CD4-positive, alpha-beta T cell treated with Interferon gamma for 1 hour (primary cell): ENCODE measurements around the gene EEF1AKMT1.
"Not testable (repeated sequence)": the region's sequence is repeated elsewhere in the genome, so short reads cannot be mapped to it uniquely, and the experiment has no call there.

Source experiments
- DNase-seq: peaks from one replicate; pipeline ENCODE4 v3.0.0-alpha.2; 2020

Gene EEF1AKMT1

GRCh38 chr13:20775961-20776360 lies 2.2 kb upstream of the EEF1AKMT1 start:
- no peak for DNase-seq

- no peak for DNase-seq
These were observed 985 bp upstream of the EEF1AKMT1 start for GRCh38 chr13:20774746-20775145.

GRCh38 chr13:20772401-20773131 lies 1.2 kb downstream of the EEF1AKMT1 start:
- DNase-seq = no peak

GRCh38 chr13:20769834-20770233 lies 3.9 kb downstream of the EEF1AKMT1 start:
- DNase-seq = no peak

GRCh38 chr13:20769091-20769490 lies 4.7 kb downstream of the EEF1AKMT1 start:
- no peak for DNase-seq

- no peak for DNase-seq
These were observed 6.3 kb downstream of the EEF1AKMT1 start for GRCh38 chr13:20767309-20767943.

- DNase-seq = no peak
These were observed 12.9 kb downstream of the EEF1AKMT1 start for GRCh38 chr13:20760872-20761271.

GRCh38 chr13:20754009-20754408 lies 19.8 kb downstream of the EEF1AKMT1 start:
- DNase-seq = no peak

GRCh38 chr13:20749377-20749776 lies 24.4 kb downstream of the EEF1AKMT1 start:
- no peak for DNase-seq

GRCh38 chr13:20743830-20744404 lies 29.8 kb downstream of the EEF1AKMT1 start:
- not testable (repeated sequence) for DNase-seq

- DNase-seq = no peak
These were observed 33.7 kb downstream of the EEF1AKMT1 start for GRCh38 chr13:20740021-20740420.

GRCh38 chr13:20738616-20739015 lies 35.1 kb downstream of the EEF1AKMT1 start:
- DNase-seq = no peak

GRCh38 chr13:20729633-20730585 lies 43.9 kb downstream of the EEF1AKMT1 start:
- no peak for DNase-seq

GRCh38 chr13:20728579-20729311 lies 45.0 kb downstream of the EEF1AKMT1 start:
- DNase-seq = no peak

- DNase-seq = no peak
These were observed 45.9 kb downstream of the EEF1AKMT1 start for GRCh38 chr13:20727856-20728255.

- no peak for DNase-seq
These were observed 52.1 kb downstream of the EEF1AKMT1 start for GRCh38 chr13:20721454-20722357.

- no peak for DNase-seq
These were observed 52.7 kb downstream of the EEF1AKMT1 start for GRCh38 chr13:20721058-20721453.

- DNase-seq = no peak
These were observed 53.3 kb downstream of the EEF1AKMT1 start for GRCh38 chr13:20720499-20720898.

GRCh38 chr13:20719783-20720182 lies 54.0 kb downstream of the EEF1AKMT1 start:
- no peak for DNase-seq

GRCh38 chr13:20718958-20719566 lies 54.7 kb downstream of the EEF1AKMT1 start:
- no peak for DNase-seq
